ENCODE results near the gene E2F8. TPM values are rescaled to one million over a fixed set of nuclear protein-coding genes. Genes with fewer than 3 reads are reported as not detected.

E2F8 gene
- total RNA-seq, 1 experiment from 2014 or later, result 11.3 TPM

DNA sequence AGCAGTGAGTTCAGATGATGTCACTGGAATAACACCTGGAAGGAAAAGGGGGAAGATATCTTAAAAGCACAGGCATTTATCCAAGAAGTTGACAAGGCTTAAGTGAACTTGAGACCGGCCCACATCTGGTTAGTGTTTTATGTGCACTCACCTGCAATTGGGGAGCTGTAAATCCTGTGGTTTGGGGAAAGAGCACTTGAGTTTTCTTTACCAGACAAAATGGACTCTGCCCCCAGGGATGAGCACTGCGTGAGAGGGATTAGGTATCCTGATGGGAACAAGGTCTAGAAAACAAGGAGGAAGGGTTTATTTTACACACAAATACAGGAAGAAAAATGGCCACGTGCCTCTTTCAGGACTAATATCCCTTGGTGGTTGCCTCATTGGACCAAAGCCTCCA is 15.2 kb downstream of the E2F8 start:
- H3K9me3 ChIP-seq (ENCODE audit: control insufficient read depth, low read depth, low read length), result no peaks in the 10 kb centered on the region
- no peak overlapping the region for H2BK5ac ChIP-seq (ENCODE audit: insufficient read length, low read length)
- H2BK120ac ChIP-seq (ENCODE audit: low read depth, low read length, poor library complexity, severe bottlenecking), result no peak overlapping the region
- H3K27me3 ChIP-seq (ENCODE audit: insufficient read depth, low read length), result no peaks in the 10 kb centered on the region
- H2AFZ ChIP-seq (ENCODE audit: low read length), result no peak overlapping the region
- H3K23me2 ChIP-seq (ENCODE audit: insufficient read length, low read depth, low read length, poor library complexity, severe bottlenecking), result no peaks in the 10 kb centered on the region
- no peak overlapping the region for H3K9ac ChIP-seq (ENCODE audit: extremely low read depth, insufficient read length, low read length)
- H3K79me2 ChIP-seq (ENCODE audit: insufficient read depth, low read length), result no peaks in the 10 kb centered on the region
- TF ChIP-seq, protein P1, sequence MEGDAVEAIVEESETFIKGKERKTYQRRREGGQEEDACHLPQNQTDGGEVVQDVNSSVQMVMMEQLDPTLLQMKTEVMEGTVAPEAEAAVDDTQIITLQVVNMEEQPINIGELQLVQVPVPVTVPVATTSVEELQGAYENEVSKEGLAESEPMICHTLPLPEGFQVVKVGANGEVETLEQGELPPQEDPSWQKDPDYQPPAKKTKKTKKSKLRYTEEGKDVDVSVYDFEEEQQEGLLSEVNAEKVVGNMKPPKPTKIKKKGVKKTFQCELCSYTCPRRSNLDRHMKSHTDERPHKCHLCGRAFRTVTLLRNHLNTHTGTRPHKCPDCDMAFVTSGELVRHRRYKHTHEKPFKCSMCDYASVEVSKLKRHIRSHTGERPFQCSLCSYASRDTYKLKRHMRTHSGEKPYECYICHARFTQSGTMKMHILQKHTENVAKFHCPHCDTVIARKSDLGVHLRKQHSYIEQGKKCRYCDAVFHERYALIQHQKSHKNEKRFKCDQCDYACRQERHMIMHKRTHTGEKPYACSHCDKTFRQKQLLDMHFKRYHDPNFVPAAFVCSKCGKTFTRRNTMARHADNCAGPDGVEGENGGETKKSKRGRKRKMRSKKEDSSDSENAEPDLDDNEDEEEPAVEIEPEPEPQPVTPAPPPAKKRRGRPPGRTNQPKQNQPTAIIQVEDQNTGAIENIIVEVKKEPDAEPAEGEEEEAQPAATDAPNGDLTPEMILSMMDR (conservative IDR thresholded peaks at IDR 0.05), result no peak
- no peak overlapping the region for H3K18ac ChIP-seq (ENCODE audit: insufficient read length, low read depth, low read length)
- H4K8ac ChIP-seq (replicated peaks; ENCODE audit: insufficient read length, low read depth, low read length), result no peak overlapping the region
- H4K5ac ChIP-seq (ENCODE audit: insufficient read length, low read depth, low read length), result no peak overlapping the region
- H3K79me1 ChIP-seq (ENCODE audit: insufficient read depth, low read depth, low read length, poor library complexity, severe bottlenecking), result no peaks in the 10 kb centered on the region
- H3K4me2 ChIP-seq (ENCODE audit: insufficient read depth, insufficient read length, low read length), result no peak overlapping the region
- no peak overlapping the region; a peak in 1 of 7 replicates for H3K27ac Mint-ChIP-seq
- no peak overlapping the region for H2AK5ac ChIP-seq (ENCODE audit: insufficient read length, low read length)
- no peak overlapping the region for H3K14ac ChIP-seq (ENCODE audit: insufficient read depth, low read length)
- H4K20me1 ChIP-seq (ENCODE audit: control insufficient read depth, insufficient read depth, insufficient read length), result no peaks in the 10 kb centered on the region
- H4K91ac ChIP-seq (ENCODE audit: insufficient read length, low read depth, low read length), result no peak overlapping the region
- H2BK15ac ChIP-seq (ENCODE audit: low read depth, low read length), result no peak overlapping the region
- no peak overlapping the region for H2BK20ac ChIP-seq (ENCODE audit: low read depth, low read length, poor library complexity, severe bottlenecking)
- no CpG with 5 or more reads among the region's 3 CpGs for WGBS (ENCODE audit: extremely low coverage, insufficient read length, low lambda C conversion rate)
- H2BK12ac ChIP-seq (ENCODE audit: insufficient read length, low read depth, low read length), result no peak overlapping the region
- no peak overlapping the region for H3T11ph ChIP-seq (ENCODE audit: low read length)
- H3K4ac ChIP-seq (ENCODE audit: low read depth, low read length), result no peak overlapping the region
- peaks cover 0 to 4% of the 10 kb centered on the region in 2 experiments; a peak in 1 of 5 replicates for H3K9me3 Mint-ChIP-seq
- H3K27ac ChIP-seq (ENCODE audit: insufficient read length, low read depth, low read length), result no peak overlapping the region
- peaks cover 10 to 38% (median 34%) of the 10 kb centered on the region in 3 experiments; a peak in 6 of 7 replicates for H3K36me3 Mint-ChIP-seq (ENCODE audit: insufficient read depth in 1 of 3, low read depth in 3 of 3)
- H3K23ac ChIP-seq (ENCODE audit: insufficient read length, low read depth, low read length), result no peak overlapping the region
- no peak overlapping the region for H3K4me3 Mint-ChIP-seq
- no peak for DNase-seq
- H3K4me1 ChIP-seq (ENCODE audit: insufficient read depth, low read length), result no peaks in the 10 kb centered on the region
- H3K56ac ChIP-seq (ENCODE audit: insufficient read length, low read depth, low read length), result no peak overlapping the region
- H3K27me3 Mint-ChIP-seq (ENCODE audit: low read depth), result no peaks in the 10 kb centered on the region
- H3K4me1 Mint-ChIP-seq, result peaks cover 0 to 7% of the 10 kb centered on the region in 2 experiments; a peak in 2 of 4 replicates
